Peyer's patch (tissue), 4 donors: Measurements from ENCODE around the gene WNT9B. TPM values are rescaled to one million over a fixed set of nuclear protein-coding genes. Genes with fewer than 3 reads are reported as not detected.

ENCODE experiments used
- DNase-seq, 3 donors: peaks; one replicate each; pipeline ENCODE4 v3.0.0-alpha.2; 2017 to 2019
- H3K27ac ChIP-seq, 4 donors: fragments of 200-600 bp; sonication (generic); one replicate each; pipeline ENCODE4 v1.5.1; 2016 to 2019
- H3K27me3 ChIP-seq, 2 donors: fragments of 200-600 bp; sonication (generic); one replicate each; pipeline ENCODE4 v1.5.1; 2019
- H3K36me3 ChIP-seq, 3 donors: fragments of 200-600 bp; sonication (generic); one replicate each; pipeline ENCODE4 v1.5.1; 2016 to 2019
- H3K4me1 ChIP-seq, 4 donors: fragments of 200-600 bp; sonication (generic); one replicate each; pipeline ENCODE4 v1.5.1; 2016 to 2019
- H3K4me3 ChIP-seq, 4 donors: fragments of 200-600 bp; sonication (generic); 1 replicate in 3 of 4; 2 replicates in 1 of 4; pipeline ENCODE4 v1.5.1; 2016 to 2019; ENCODE audit warnings: mild to moderate bottlenecking in 1 of 4
- H3K9me3 ChIP-seq, 4 donors: fragments of 200-600 bp; sonication (generic); one replicate each; pipeline ENCODE4 v1.5.1; 2016 to 2019; ENCODE audit warnings: mild to moderate bottlenecking in 1 of 4
- CTCF ChIP-seq, 6 experiments: fragments of 450-650 bp in 4 of 6; fragments of 200-600 bp in 2 of 6; sonication (generic) in 1 of 6; IDR thresholded peaks; one replicate each; pipeline ENCODE4 v1.5.1; 2017 to 2019; ENCODE audit warnings: antibody characterized with exemption in 6 of 6, mild to moderate bottlenecking in 3 of 6, moderate library complexity in 1 of 6
- POLR2A ChIP-seq, 2 donors: fragments of 450-650 bp; IDR thresholded peaks; one replicate each; pipeline ENCODE4 v1.5.1; 2017; ENCODE audit warnings: antibody characterized with exemption in 2 of 2, mild to moderate bottlenecking in 2 of 2, moderate library complexity in 2 of 2
- total RNA-seq, 4 donors: library from RNA; depleted of rRNA; stranded (reverse); fragments of >200 nt; gene quantifications; one replicate each; pipeline ENCODE4 v1.1.0, GENCODE V29; 2016

The WNT9B gene
- total RNA-seq, 4 donors from 2014 or later: 0.67 TPM; not detected in 3

DNA sequence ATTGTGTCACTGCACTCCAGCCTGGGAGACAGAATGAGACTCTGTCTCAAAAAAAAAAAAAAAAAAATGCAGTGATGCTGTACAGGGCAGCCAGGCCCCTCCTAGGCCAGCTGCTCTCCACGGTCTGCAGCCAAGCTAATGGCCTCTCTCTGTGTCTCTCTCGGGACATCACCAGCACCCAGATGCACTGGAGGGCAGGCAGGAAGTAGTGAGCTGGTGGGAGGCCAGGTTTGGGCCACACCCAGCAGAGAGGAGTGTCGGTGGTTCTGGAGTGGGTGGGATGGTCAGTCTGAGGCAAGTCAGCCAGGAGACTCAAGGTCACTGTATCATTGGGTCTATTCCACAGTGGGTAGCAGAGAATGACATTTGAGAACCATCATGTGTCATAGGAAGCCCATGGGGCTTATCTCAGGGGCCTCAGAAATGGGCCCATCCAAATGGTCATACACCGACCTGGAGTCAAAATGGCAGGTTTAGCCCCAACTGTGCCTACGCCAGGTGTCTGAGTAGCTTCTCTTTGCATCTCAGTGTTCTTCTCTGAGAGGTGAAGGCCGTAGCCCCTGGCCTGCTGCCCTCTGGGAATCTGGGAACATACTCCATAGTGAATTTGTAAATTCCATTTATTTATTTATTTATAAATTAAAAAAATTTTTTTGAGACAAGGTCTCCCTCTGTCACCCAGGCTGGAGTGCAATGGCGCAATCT, 22.7 kb downstream of the WNT9B start:
- Histone ChIP-seq H3K9me3 (no peaks in the 10 kb centered on the region), H3K27me3 (no peaks in the 10 kb centered on the region), H3K36me3 (no peaks in the 10 kb centered on the region), H3K27ac (no peak overlapping the region), H3K4me1 (peaks cover 0 to 18% (median 0%) of the 10 kb centered on the region in 4 donors), H3K4me3 (no peak overlapping the region)
- TF ChIP-seq CTCF (IDR thresholded peaks at IDR 0.05) (no peak), POLR2A (IDR thresholded peaks at IDR 0.05) (no peak)
- DNase-seq: no peak

GRCh38 chr17:46874906-46875305, 23.5 kb downstream of the WNT9B start:
- H3K4me3 ChIP-seq: no peak overlapping the region
- no peak overlapping the region for H3K27ac ChIP-seq
- peaks cover 0 to 14% (median 0%) of the 10 kb centered on the region in 4 donors for H3K4me1 ChIP-seq
- peak in 2 of 3 donors; percentile 33 to 47 for DNase-seq
- no peaks in the 10 kb centered on the region for H3K36me3 ChIP-seq
- no peaks in the 10 kb centered on the region for H3K9me3 ChIP-seq
- TF ChIP-seq CTCF (IDR thresholded peaks at IDR 0.05) (no peak), POLR2A (IDR thresholded peaks at IDR 0.05) (no peak)
- no peaks in the 10 kb centered on the region for H3K27me3 ChIP-seq

GRCh38 chr17:46875849-46876352, 24.5 kb downstream of the WNT9B start:
- no peak overlapping the region for H3K4me3 ChIP-seq
- no peak for DNase-seq
- H3K27ac ChIP-seq: peak overlapping the region in 1 of 4 donors; percentile 52
- TF ChIP-seq POLR2A (IDR thresholded peaks at IDR 0.05) (no peak), CTCF (IDR thresholded peaks at IDR 0.05) (no peak)
- peaks cover 0 to 7% (median 0%) of the 10 kb centered on the region in 4 donors for H3K4me1 ChIP-seq
- H3K36me3 ChIP-seq: no peaks in the 10 kb centered on the region
- H3K27me3 ChIP-seq: no peaks in the 10 kb centered on the region
- no peaks in the 10 kb centered on the region for H3K9me3 ChIP-seq

- peak overlapping the region in 1 of 4 donors; percentile 52 for H3K27ac ChIP-seq
- peak in 2 of 3 donors; percentile 85 to 89 for DNase-seq
- TF ChIP-seq POLR2A (IDR thresholded peaks at IDR 0.05) (peak in 1 of 2 donors; percentile 37), CTCF (IDR thresholded peaks at IDR 0.05) (peak in 4 of 6 experiments; percentile 47 to 98 (median 92))
Observed at GRCh38 chr17:46876353-46876887, 25.0 kb downstream of the WNT9B start.

DNA sequence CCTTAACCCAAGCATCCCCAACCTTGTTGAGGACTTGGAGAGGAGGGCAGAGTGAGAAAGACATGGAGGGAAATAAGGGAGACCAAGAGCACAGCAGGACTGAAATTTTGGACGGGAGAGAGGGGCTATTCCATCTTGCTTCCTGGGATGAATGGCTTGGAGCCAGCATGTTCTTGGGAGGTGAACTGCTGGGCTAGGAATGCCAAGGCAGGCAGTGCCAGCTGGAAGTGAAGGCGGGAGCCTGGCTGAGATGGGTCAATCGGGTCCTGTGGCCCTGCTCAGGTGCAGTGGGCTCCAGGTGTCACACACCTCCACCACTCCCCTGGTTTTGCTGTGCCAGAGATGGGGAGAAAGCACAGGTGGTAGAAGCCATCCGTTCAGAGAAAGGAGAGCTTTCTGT, 25.5 kb downstream of the WNT9B start:
- H3K27me3 ChIP-seq: no peaks in the 10 kb centered on the region
- TF ChIP-seq POLR2A (IDR thresholded peaks at IDR 0.05) (no peak), CTCF (IDR thresholded peaks at IDR 0.05) (no peak)
- H3K9me3 ChIP-seq: no peaks in the 10 kb centered on the region
- no peak for DNase-seq
- no peaks in the 10 kb centered on the region for H3K36me3 ChIP-seq
- H3K27ac ChIP-seq: no peak overlapping the region
- no peak overlapping the region for H3K4me3 ChIP-seq
- no peaks in the 10 kb centered on the region for H3K4me1 ChIP-seq

More at GRCh38 chr17:46876353-46876887, 25.0 kb downstream of the WNT9B start:
- Histone ChIP-seq H3K36me3 (no peaks in the 10 kb centered on the region), H3K27me3 (no peaks in the 10 kb centered on the region), H3K4me3 (no peak overlapping the region), H3K9me3 (no peaks in the 10 kb centered on the region), H3K4me1 (peaks cover 0 to 2% (median 0%) of the 10 kb centered on the region in 4 donors)
